GM23338 (cell line): ENCODE results near the gene PLCL1. TPM values are rescaled to one million over a fixed set of nuclear protein-coding genes. Genes with fewer than 3 reads are reported as not detected.

Source experiments
- ATAC-seq: fragments of 200-7000 bp; cut with Tn5 transposase; 3 replicates; pipeline ENCODE4 v1.9.1; 2020
- DNase-seq: peaks from one replicate; pipeline ENCODE4 v3.0.0-alpha.2; 2015; ENCODE audit warnings: low spot score
- H2AFZ ChIP-seq: fragments of 200-600 bp; sonication (generic); 2 replicates; pipeline ENCODE4 v1.8.0; 2016; ENCODE audit warnings: antibody characterized with exemption, mild to moderate bottlenecking, moderate library complexity
- H3F3A ChIP-seq: fragments of 200-600 bp; sonication (generic); replicated peaks from 2 replicates; pipeline ENCODE4 v1.8.0; 2017; ENCODE audit warnings: antibody characterized with exemption, mixed run types, low read depth
- H3K27ac ChIP-seq: fragments of 200-600 bp; sonication (generic); 2 replicates; pipeline ENCODE4 v1.6.1; 2016; ENCODE audit warnings: low read depth
- H3K27me3 ChIP-seq: fragments of 200-600 bp; sonication (generic); 2 replicates; pipeline ENCODE4 v1.8.0; 2016; ENCODE audit warnings: mild to moderate bottlenecking, mixed run types, moderate library complexity; ENCODE audit not compliant: insufficient read depth
- H3K36me3 ChIP-seq: fragments of 200-600 bp; sonication (generic); 2 replicates; pipeline ENCODE4 v1.8.0; 2016; ENCODE audit warnings: mild to moderate bottlenecking; ENCODE audit not compliant: insufficient read depth
- H3K4me1 ChIP-seq: fragments of 200-600 bp; sonication (generic); 2 replicates; pipeline ENCODE4 v1.8.0; 2016; ENCODE audit warnings: mild to moderate bottlenecking, moderate library complexity; ENCODE audit not compliant: insufficient read depth
- H3K4me2 ChIP-seq: fragments of 200-600 bp; sonication (generic); 2 replicates; pipeline ENCODE4 v1.7.1; 2017; ENCODE audit warnings: mixed run types
- H3K4me3 ChIP-seq: fragments of 200-600 bp; sonication (generic); 2 replicates; pipeline ENCODE4 v1.6.1; 2016; ENCODE audit warnings: mixed run types
- H3K79me2 ChIP-seq: fragments of 200-600 bp; sonication (generic); replicated peaks from 2 replicates; pipeline ENCODE4 v1.8.0; 2017; ENCODE audit warnings: mild to moderate bottlenecking; ENCODE audit not compliant: insufficient read depth
- H3K9me2 ChIP-seq: fragments of 200-600 bp; sonication (generic); 2 replicates; pipeline ENCODE4 v1.8.0; 2017; ENCODE audit not compliant: insufficient read depth
- H4K20me1 ChIP-seq: fragments of 200-600 bp; sonication (generic); replicated peaks from 2 replicates; pipeline ENCODE4 v1.8.0; 2017; ENCODE audit warnings: mild to moderate bottlenecking; ENCODE audit not compliant: insufficient read depth
- H3K27ac Mint-ChIP-seq: 2 replicates; pipeline ENCODE4 v1.8.0; 2020; ENCODE audit warnings: inconsistent platforms, mild to moderate bottlenecking, moderate library complexity, mixed read lengths
- H3K27me3 Mint-ChIP-seq: 3 replicates; pipeline ENCODE4 v1.8.0; 2022; ENCODE audit warnings: low read depth, mild to moderate bottlenecking, moderate library complexity, mixed read lengths, inconsistent platforms; ENCODE audit not compliant: insufficient read depth, poor library complexity
- H3K36me3 Mint-ChIP-seq: 3 replicates; pipeline ENCODE4 v1.8.0; 2021; ENCODE audit warnings: low read depth, mild to moderate bottlenecking, inconsistent platforms, moderate library complexity, mixed read lengths
- H3K4me1 Mint-ChIP-seq: 3 replicates; pipeline ENCODE4 v1.8.0; 2020; ENCODE audit warnings: mild to moderate bottlenecking, inconsistent platforms, mixed read lengths
- H3K4me3 Mint-ChIP-seq: 3 replicates; pipeline ENCODE4 v1.8.0; 2021; ENCODE audit warnings: moderate library complexity, mild to moderate bottlenecking, inconsistent platforms, mixed read lengths
- H3K9me3 Mint-ChIP-seq: 3 replicates; pipeline ENCODE4 v1.8.0; 2020; ENCODE audit warnings: moderate library complexity, mild to moderate bottlenecking, inconsistent platforms, mixed read lengths
- CTCF ChIP-seq, 2 experiments: fragments of 200-600 bp in 1 of 2; sonication (generic) in 1 of 2; conservative IDR thresholded peaks; 2 replicates each; pipeline versions ENCODE4 v1.5.1 to v1.6.1; 2016 to 2017; ENCODE audit warnings: antibody characterized with exemption in 2 of 2, low read depth in 2 of 2, mild to moderate bottlenecking in 2 of 2, moderate library complexity in 1 of 2
- JUNB ChIP-seq: IDR thresholded peaks from one replicate; pipeline ENCODE4 v1.6.1; 2016; ENCODE audit warnings: antibody characterized with exemption; ENCODE audit not compliant: unreplicated experiment
- NANOG ChIP-seq: IDR thresholded peaks from 2 replicates; pipeline ENCODE4 v1.6.1; 2016; ENCODE audit warnings: antibody characterized with exemption, borderline replicate concordance
- ZNF462 ChIP-seq: fragments of 250-450 bp; sonication (Bioruptor Pico); IDR thresholded peaks from 2 replicates; pipeline ENCODE4 v1.5.0; 2020; ENCODE audit warnings: mild to moderate bottlenecking, moderate library complexity
- polyA plus RNA-seq: library from polyadenylated mRNA; unstranded; fragments of >200 nt; fragmentation: Nextera tagmentation; extraction: Ambion mirVana; gene quantifications from 2 replicates; pipeline ENCODE4 v1.2.1, GENCODE V29; 2016
- total RNA-seq: library from RNA; depleted of rRNA; stranded (reverse); fragments of >200 nt; shearing (Covaris generic); gene quantifications from 2 replicates; pipeline ENCODE4 v1.2.3, GENCODE V29; 2014

Gene PLCL1
- total and polyA plus RNA-seq, 2 experiments from 2014 or later = not detected

- no peak for TF ChIP-seq ZNF462 (CRISPR knock-in tag)
- no peak for TF ChIP-seq NANOG
Measured at GRCh38 chr2:197938555-197938954, 134.2 kb downstream of the PLCL1 start (continued).

GRCh38 chr2:197939787-197940186, 135.4 kb downstream of the PLCL1 start:
- no peak overlapping the region for H2AFZ ChIP-seq
- ATAC-seq = no peak
- no peaks in the 10 kb centered on the region for H4K20me1 ChIP-seq
- Mint-ChIP-seq H3K4me3 (no peak overlapping the region), H3K27me3 (no peaks in the 10 kb centered on the region), H3K27ac (no peak overlapping the region), H3K36me3 (no peaks in the 10 kb centered on the region), H3K4me1 (peaks cover 9% of the 10 kb centered on the region), H3K9me3 (no peaks in the 10 kb centered on the region)
- H3K4me3 ChIP-seq = no peak overlapping the region
- H3K36me3 ChIP-seq = no peaks in the 10 kb centered on the region
- H3F3A ChIP-seq = no peaks in the 10 kb centered on the region
- no peak overlapping the region for H3K4me2 ChIP-seq
- H3K79me2 ChIP-seq = no peaks in the 10 kb centered on the region
- no peak overlapping the region for H3K27ac ChIP-seq
- no peaks in the 10 kb centered on the region for H3K9me2 ChIP-seq
- no peak for TF ChIP-seq JUNB
- TF ChIP-seq CTCF (conservative IDR thresholded peaks at IDR 0.05; ENCODE audit: low read depth in 2 of 2) = no peak
- no peak for DNase-seq
- H3K4me1 ChIP-seq = peaks cover 8% of the 10 kb centered on the region; the same call in 1 of the 2 replicates
- no peaks in the 10 kb centered on the region for H3K27me3 ChIP-seq
